ENCODE measurements around the gene SLC22A1. TPM values are rescaled to one million over a fixed set of nuclear protein-coding genes. Genes with fewer than 3 reads are reported as not detected.
"Not testable (repeated sequence)": the region's sequence is repeated elsewhere in the genome, so short reads cannot be mapped to it uniquely, and the experiment has no call there.

SLC22A1 gene
- total and polyA plus RNA-seq, 7 donors, result 0.17 to 3.3 (median 0.89) TPM

- no peaks in the 10 kb centered on the region for H3K36me3 ChIP-seq (ENCODE audit: insufficient read depth in 1 of 2, low read depth in 1 of 2)
- TF ChIP-seq, protein P1, sequence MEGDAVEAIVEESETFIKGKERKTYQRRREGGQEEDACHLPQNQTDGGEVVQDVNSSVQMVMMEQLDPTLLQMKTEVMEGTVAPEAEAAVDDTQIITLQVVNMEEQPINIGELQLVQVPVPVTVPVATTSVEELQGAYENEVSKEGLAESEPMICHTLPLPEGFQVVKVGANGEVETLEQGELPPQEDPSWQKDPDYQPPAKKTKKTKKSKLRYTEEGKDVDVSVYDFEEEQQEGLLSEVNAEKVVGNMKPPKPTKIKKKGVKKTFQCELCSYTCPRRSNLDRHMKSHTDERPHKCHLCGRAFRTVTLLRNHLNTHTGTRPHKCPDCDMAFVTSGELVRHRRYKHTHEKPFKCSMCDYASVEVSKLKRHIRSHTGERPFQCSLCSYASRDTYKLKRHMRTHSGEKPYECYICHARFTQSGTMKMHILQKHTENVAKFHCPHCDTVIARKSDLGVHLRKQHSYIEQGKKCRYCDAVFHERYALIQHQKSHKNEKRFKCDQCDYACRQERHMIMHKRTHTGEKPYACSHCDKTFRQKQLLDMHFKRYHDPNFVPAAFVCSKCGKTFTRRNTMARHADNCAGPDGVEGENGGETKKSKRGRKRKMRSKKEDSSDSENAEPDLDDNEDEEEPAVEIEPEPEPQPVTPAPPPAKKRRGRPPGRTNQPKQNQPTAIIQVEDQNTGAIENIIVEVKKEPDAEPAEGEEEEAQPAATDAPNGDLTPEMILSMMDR (IDR thresholded peaks at IDR 0.05), result no peak
- no peak overlapping the region for H3K27ac ChIP-seq
- peaks cover 3% of the 10 kb centered on the region for H3K9me3 ChIP-seq
- no peaks in the 10 kb centered on the region for H3K4me1 ChIP-seq
- no peak overlapping the region for H3K4me3 ChIP-seq
- intact Hi-C loops (cut with DNase I), result loop anchor here in 1 of 2 donors (5.0 kb wide), 1 partner anchor 833 kb away; no protein-coding TSS in a partner anchor
- 38 to 42% (median 42%) methylated on average over 7 of the region's 7 CpGs for WGBS, 3 donors
- ATAC-seq, result no peak
- H3K27me3 ChIP-seq (ENCODE audit: insufficient read depth in 3 of 3, low read length in 2 of 3), result no peaks in the 10 kb centered on the region
- DNase-seq, result no peak
Measured at GRCh38 chr6:160163912-160164311, 42.3 kb downstream of the SLC22A1 start.

DNA sequence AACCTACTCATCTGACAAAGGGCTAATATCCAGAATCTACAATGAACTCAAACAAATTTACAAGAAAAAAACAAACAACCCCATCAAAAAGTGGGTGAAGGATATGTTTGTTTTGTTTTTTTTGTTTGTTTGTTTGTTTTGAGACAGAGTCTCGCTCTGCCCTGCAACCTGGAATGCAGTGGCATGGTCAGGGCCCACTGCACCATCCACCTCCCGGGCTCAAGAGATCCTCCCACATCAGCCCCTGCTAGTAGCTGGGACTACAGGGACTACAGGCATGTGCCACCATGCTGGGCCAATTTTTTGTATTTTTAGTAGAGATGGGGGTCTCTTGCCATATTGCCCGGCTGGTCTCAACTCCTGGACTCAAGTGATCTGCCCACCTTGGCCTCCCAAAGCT, 44.3 kb downstream of the SLC22A1 start:
- H3K36me3 ChIP-seq (ENCODE audit: insufficient read depth in 1 of 2, low read depth in 1 of 2); intact Hi-C loops (cut with DNase I); DNase-seq; H3K27ac ChIP-seq; H3K27me3 ChIP-seq (ENCODE audit: insufficient read depth in 3 of 3, low read length in 2 of 3); H3K4me1 ChIP-seq; H3K4me3 ChIP-seq; H3K9me3 ChIP-seq; ATAC-seq: not testable (repeated sequence)
- 89 to 96% (median 94%) methylated on average over 3 of the region's 3 CpGs for WGBS, 3 donors

DNA sequence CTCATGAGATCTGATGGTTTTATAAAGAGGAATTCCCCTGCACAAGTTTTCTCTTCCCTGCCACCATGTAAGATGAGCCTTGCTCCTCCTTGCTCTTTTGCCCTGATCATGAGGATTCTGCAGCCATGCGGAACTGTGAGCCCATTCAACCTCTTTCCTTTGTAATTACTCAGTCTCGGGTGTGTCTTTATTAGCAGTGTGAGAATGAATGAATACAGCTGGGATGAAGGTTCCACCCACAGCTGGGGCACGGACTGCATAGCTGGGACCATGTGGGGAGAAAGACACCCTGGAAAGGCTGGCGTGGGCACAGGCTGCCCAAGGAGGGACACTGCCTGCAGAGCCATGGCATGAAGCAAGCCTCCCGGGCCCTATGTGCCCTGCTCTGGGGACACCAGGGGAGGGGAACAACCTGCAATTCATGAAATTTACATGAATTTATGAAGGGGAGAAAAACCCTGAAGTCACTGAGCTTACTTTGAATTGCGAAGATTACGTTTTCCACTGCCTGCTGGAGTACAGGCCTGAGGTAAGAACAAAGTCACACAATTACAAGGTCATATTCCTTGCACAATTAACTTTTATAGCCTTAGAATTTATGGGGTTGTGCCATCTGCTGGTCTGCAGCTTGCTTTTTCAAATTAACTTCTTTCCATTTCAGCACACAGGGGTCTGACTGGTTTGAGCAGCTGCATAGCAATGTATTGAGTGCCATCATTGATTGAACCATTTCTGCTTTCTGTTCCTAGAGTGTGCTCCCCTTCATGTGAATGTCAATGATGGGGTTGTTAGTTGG, 46.2 kb downstream of the SLC22A1 start:
- ATAC-seq (no peak), DNase-seq (no peak)
- Histone ChIP-seq H3K4me1 (no peaks in the 10 kb centered on the region), H3K27me3 (ENCODE audit: insufficient read depth in 3 of 3, low read length in 2 of 3) (no peaks in the 10 kb centered on the region), H3K27ac (no peak overlapping the region), H3K4me3 (no peak overlapping the region), H3K9me3 (peaks cover 3% of the 10 kb centered on the region), H3K36me3 (ENCODE audit: insufficient read depth in 1 of 2, low read depth in 1 of 2) (no peaks in the 10 kb centered on the region)
- TF ChIP-seq, protein P1 (IDR thresholded peaks at IDR 0.05), result no peak
- intact Hi-C loops (cut with DNase I), result no loop called here
- 63 to 67% (median 64%) methylated on average over 7 of the region's 7 CpGs for WGBS, 3 donors

DNA sequence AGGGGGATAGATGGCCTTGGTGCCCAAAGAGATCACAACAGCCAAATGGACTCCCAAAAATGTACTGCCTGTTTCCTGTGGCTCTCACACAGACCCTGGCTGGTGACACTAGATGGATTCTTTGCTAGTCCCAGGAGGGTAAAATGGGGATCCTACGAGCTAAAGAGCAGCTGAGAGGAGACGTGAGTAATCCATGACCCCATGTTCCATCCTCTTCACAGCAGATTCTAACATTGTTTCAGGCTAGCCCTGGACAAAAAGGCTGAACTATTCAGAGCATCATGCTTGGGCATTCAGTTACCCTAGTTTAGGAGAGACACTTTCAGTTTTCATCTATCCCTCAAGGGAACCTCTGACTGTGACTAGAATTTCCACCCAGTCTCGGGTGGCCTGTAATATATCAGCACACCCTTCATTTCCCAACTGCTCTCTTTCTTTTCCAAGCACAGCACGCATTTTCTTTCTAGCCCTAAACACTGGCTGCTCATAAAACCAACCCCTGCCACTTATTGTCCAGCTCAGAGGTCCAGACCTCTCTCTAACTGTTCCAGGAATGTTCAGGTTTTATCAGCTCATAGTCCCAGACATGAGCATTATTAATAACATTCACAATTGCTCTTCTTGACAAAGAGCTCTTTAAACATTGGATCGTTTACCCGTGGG, 48.5 kb downstream of the SLC22A1 start:
- H3K27ac ChIP-seq, result no peak overlapping the region
- H3K4me1 ChIP-seq, result no peaks in the 10 kb centered on the region
- no peak for DNase-seq
- 56 to 61% (median 58%) methylated on average over 6 of the region's 6 CpGs for WGBS, 3 donors
- H3K4me3 ChIP-seq, result no peak overlapping the region
- H3K27me3 ChIP-seq (ENCODE audit: insufficient read depth in 3 of 3, low read length in 2 of 3), result no peaks in the 10 kb centered on the region
- intact Hi-C loops (cut with DNase I), result no loop called here
- H3K9me3 ChIP-seq, result peaks cover under 1% of the 10 kb centered on the region
- TF ChIP-seq, protein P1 (IDR thresholded peaks at IDR 0.05), result no peak
- no peaks in the 10 kb centered on the region for H3K36me3 ChIP-seq (ENCODE audit: insufficient read depth in 1 of 2, low read depth in 1 of 2)
- ATAC-seq, result no peak

- no peak for ATAC-seq
- Histone ChIP-seq H3K9me3 (no peaks in the 10 kb centered on the region), H3K27me3 (ENCODE audit: insufficient read depth in 3 of 3, low read length in 2 of 3) (no peaks in the 10 kb centered on the region), H3K4me1 (no peaks in the 10 kb centered on the region), H3K4me3 (no peak overlapping the region), H3K36me3 (ENCODE audit: insufficient read depth in 1 of 2, low read depth in 1 of 2) (no peaks in the 10 kb centered on the region), H3K27ac (no peak overlapping the region)
- DNase-seq, result no peak
- intact Hi-C loops (cut with DNase I), result no loop called here
- WGBS, 3 donors, result 91 to 95% (median 91%) methylated on average over 5 of the region's 5 CpGs
- TF ChIP-seq, protein P1 (IDR thresholded peaks at IDR 0.05), result no peak
Measured at GRCh38 chr6:160172704-160173103, 51.1 kb downstream of the SLC22A1 start.

Data from psoas muscle (tissue), 8 donors.